D341Med (cell line): ENCODE results near the gene TK2.
"Not testable (repeated sequence)": the region's sequence is repeated elsewhere in the genome, so short reads cannot be mapped to it uniquely, and the experiment has no call there.

Experiments used
- DNase-seq: peaks from one replicate; pipeline ENCODE4 v3.0.0; 2012; ENCODE audit warnings: low spot score

Gene TK2

DNA sequence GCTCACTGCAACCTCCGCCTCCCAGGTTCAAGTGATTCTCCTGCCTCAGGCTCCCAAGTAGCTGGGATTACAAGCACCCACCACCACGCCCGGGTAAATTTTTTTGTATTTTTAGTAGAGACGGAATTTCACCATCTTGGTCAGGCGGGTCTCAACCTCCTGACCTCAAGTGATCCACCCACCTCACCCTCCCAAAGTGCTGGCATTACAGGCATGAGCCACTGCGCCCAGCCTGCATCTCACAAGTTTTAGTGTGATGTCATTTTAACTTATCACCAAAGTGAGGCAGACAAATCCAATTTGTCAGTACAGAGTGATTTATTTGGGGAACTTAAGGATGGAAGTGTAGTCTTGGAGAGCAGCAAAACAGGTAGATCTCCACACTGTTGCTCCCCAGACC lies 83.3 kb downstream of the TK2 start:
- DNase-seq, result not testable (repeated sequence)

DNA sequence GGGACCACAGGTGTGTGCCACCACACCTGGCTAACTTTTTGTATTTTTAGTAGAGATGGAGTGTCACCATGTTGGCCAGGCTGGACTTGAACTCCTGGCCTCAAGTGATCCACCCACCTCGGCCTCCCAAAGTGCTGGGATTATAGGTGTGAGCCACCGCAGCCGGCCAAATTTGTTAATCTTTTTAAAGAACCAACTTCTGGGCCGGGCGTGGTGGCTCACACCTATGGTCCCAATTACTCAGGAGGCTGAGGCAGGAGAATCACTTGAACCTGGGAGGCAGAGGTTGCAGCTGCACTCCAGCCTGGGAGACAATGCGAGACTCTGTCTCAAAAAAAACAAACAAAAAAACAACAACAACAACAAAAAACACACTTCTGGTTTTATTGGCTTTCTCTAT lies 84.0 kb downstream of the TK2 start:
- DNase-seq, result not testable (repeated sequence)

DNA sequence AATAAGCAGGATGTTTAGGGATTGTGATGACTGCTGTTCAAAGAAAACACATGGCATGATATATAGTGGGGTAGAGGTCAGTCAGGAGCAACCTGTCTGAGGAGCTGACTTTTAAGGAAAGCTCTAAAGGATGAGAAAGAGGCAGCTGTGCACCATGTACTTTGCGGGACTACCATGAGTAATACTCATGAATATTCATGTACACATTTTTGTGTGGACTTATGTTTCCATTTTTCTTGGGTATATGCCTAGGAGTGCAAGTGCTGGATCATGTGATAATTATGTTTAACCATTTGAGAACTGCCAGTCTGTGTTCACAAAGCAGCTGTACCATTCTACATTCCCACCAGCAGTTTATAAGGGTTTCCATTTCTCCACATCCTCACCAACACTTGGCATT lies 87.0 kb downstream of the TK2 start:
- DNase-seq, result no peak

DNA sequence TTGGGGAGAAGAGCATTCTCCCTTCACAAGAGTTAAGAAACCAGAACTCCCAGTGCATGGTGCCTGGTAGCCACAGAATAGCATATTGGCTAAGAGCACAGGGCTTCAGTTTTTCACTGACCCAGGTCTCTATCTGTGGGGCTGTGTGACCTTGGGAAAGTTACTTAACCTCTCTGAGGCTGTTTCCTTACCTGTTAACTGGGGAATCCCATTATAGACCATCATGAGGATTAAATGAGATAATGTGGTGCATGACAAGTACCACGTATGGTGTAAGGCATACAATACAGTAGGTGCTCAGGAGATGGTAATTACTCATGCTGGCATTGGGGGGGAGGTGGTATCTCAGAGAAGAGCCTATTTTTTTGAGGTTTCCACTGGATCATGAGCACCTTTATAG lies 89.2 kb downstream of the TK2 start:
- no peak for DNase-seq

DNA sequence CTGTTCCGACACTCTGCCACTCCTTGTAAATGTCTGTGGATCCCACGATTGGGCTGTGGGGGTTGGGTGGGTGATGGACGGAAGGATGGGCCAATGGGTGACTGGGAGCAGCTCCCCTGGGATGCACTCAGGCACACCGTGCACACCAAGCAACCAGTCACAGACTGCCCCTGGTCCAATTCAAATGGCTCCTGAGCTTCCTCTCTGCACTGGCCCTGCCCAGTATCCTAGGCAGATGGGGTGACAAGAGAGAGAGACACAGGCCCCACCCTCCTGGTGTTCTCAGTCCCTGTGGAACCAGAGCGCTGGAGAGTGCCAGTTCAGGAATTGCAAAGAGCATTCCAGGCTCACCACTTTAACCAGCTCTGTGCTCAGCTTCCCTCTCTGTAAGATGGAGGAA lies 90.0 kb downstream of the TK2 start:
- no peak for DNase-seq

DNA sequence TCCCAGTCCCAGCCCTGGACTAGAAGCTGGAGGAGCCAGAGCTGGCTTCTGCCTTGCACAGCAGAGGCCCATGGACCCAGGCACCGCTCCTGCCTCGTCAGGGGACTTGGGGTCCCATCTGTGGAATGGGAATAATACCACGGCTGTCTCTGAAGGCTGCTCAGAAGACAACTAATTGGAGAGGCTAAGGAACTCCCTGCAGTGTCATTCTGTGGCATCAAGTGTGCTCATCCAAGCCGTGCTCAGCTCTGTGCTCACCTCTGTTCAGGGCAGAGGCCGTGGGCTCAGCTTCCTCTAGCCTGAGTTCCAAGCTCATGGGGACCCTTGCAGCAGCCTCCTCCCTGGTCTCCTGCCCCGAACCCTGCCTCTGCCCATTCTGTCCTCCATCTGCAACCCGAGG lies 91.1 kb downstream of the TK2 start:
- no peak for DNase-seq

DNA sequence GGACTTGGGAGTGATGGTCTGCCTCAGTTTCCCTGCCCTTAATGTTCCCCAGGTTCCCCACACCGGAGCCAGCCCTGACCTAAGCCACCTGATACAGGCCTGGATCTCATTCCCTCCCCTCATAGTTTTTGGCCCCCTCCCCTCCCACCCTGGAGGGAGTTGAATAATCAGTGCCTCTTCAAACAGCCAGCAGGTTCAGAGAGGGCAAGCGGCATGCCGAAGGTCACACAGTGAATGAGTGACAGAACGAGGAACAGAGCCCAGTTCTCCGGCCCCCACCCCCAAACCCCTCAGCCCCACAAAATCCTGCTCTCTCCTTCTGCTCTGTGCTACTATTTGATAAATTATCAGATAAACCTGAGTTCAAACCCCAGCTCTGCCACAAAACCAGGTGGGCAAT lies 91.6 kb downstream of the TK2 start:
- no peak for DNase-seq
